Chondrocyte (in vitro differentiated cells): ENCODE results near the gene CTNNA2. TPM values are rescaled to one million over a fixed set of nuclear protein-coding genes. Genes with fewer than 3 reads are reported as not detected.

Source experiments
- DNase-seq: peaks from one replicate; pipeline ENCODE4 v3.0.0; 2021; ENCODE audit warnings: mixed read lengths, low spot score
- H3K27ac Mint-ChIP-seq: one replicate; pipeline ENCODE4 v1.8.0; 2021; ENCODE audit warnings: mild to moderate bottlenecking, moderate library complexity, mixed read lengths; ENCODE audit not compliant: unreplicated experiment
- H3K27me3 Mint-ChIP-seq: 2 replicates; pipeline ENCODE4 v1.8.0; 2021; ENCODE audit warnings: low read depth, mixed read lengths
- H3K36me3 Mint-ChIP-seq: 2 replicates; pipeline ENCODE4 v1.8.0; 2021; ENCODE audit warnings: low read depth, mixed read lengths
- H3K4me1 Mint-ChIP-seq: 2 replicates; pipeline ENCODE4 v1.8.0; 2021; ENCODE audit warnings: low read depth, mild to moderate bottlenecking, mixed read lengths
- H3K4me3 Mint-ChIP-seq: one replicate; pipeline ENCODE4 v1.8.0; 2021; ENCODE audit warnings: mild to moderate bottlenecking, moderate library complexity, mixed read lengths; ENCODE audit not compliant: unreplicated experiment
- H3K9me3 Mint-ChIP-seq: 2 replicates; pipeline ENCODE4 v1.8.0; 2021; ENCODE audit warnings: low read depth, mixed read lengths
- CTCF ChIP-seq: fragments of 200-600 bp; sonication (generic); IDR thresholded peaks from 2 replicates; pipeline ENCODE4 v1.5.0; 2021; ENCODE audit warnings: antibody characterized with exemption, mild to moderate bottlenecking, moderate library complexity
- total RNA-seq: library from RNA; stranded (reverse); gene quantifications from 3 replicates; pipeline ENCODE4 v1.2.1, GENCODE V29; 2021

The CTNNA2 gene
- total RNA-seq, 1 donor from 2014 or later = not detected

- DNase-seq = no peak
- H3K4me1 Mint-ChIP-seq = no peaks in the 10 kb centered on the region
- no peaks in the 10 kb centered on the region for H3K9me3 Mint-ChIP-seq
- H3K27me3 Mint-ChIP-seq = no peaks in the 10 kb centered on the region
- no peaks in the 10 kb centered on the region for H3K36me3 Mint-ChIP-seq
- no peak for TF ChIP-seq CTCF
- H3K4me3 Mint-ChIP-seq = no peak overlapping the region
- no peak overlapping the region for H3K27ac Mint-ChIP-seq
Measured at GRCh38 chr2:80549901-80550300, 1037.0 kb downstream of the CTNNA2 start.

- Mint-ChIP-seq H3K9me3 (no peaks in the 10 kb centered on the region), H3K4me3 (no peak overlapping the region), H3K4me1 (no peaks in the 10 kb centered on the region), H3K27ac (no peak overlapping the region), H3K27me3 (peaks cover 5% of the 10 kb centered on the region), H3K36me3 (no peaks in the 10 kb centered on the region)
- no peak for DNase-seq
- no peak for TF ChIP-seq CTCF
Measured at GRCh38 chr2:80560326-80560725, 1047.5 kb downstream of the CTNNA2 start.

GRCh38 chr2:80568011-80568410, 1055.2 kb downstream of the CTNNA2 start:
- Mint-ChIP-seq H3K4me3 (no peak overlapping the region), H3K36me3 (no peaks in the 10 kb centered on the region), H3K27ac (no peak overlapping the region), H3K4me1 (no peaks in the 10 kb centered on the region), H3K9me3 (no peaks in the 10 kb centered on the region), H3K27me3 (peaks cover 4% of the 10 kb centered on the region)
- DNase-seq = no peak
- TF ChIP-seq CTCF = no peak

- no peak for DNase-seq
- H3K4me3 Mint-ChIP-seq = no peak overlapping the region
- H3K9me3 Mint-ChIP-seq = no peaks in the 10 kb centered on the region
- H3K4me1 Mint-ChIP-seq = no peaks in the 10 kb centered on the region
- H3K27me3 Mint-ChIP-seq = no peaks in the 10 kb centered on the region
- no peak for TF ChIP-seq CTCF
- no peak overlapping the region for H3K27ac Mint-ChIP-seq
- no peaks in the 10 kb centered on the region for H3K36me3 Mint-ChIP-seq
Measured at GRCh38 chr2:80573167-80573566, 1060.3 kb downstream of the CTNNA2 start.

GRCh38 chr2:80573950-80574349, 1061.1 kb downstream of the CTNNA2 start:
- Mint-ChIP-seq H3K4me1 (no peaks in the 10 kb centered on the region), H3K4me3 (no peak overlapping the region), H3K9me3 (no peaks in the 10 kb centered on the region), H3K27ac (no peak overlapping the region), H3K36me3 (no peaks in the 10 kb centered on the region), H3K27me3 (no peaks in the 10 kb centered on the region)
- no peak for DNase-seq
- TF ChIP-seq CTCF = no peak
